Naive thymus-derived CD4-positive, alpha-beta T cell (primary cell): ENCODE results near the gene NKG7. TPM values are rescaled to one million over a fixed set of nuclear protein-coding genes. Genes with fewer than 3 reads are reported as not detected.

Experiments
- ATAC-seq: fragments of 150-1000 bp; cut with Tn5 transposase; 2 replicates; pipeline ENCODE4 v1.10.0; 2021; ENCODE audit warnings: mild to moderate bottlenecking, moderate library complexity
- CTCF ChIA-PET: fragments of 350-600 bp; sonication (Branson Sonifier 250); formaldehyde crosslinking; loops from one replicate; lab custom pipeline; 2021; ENCODE audit warnings: antibody characterized with exemption; lab: Charles Lee
- POLR2A ChIA-PET: fragments of 350-600 bp; sonication (Branson Sonifier 250); formaldehyde crosslinking; loops from one replicate; lab custom pipeline; 2021; ENCODE audit warnings: antibody characterized with exemption, inconsistent platforms; lab: Charles Lee
- DNase-seq, 9 donors: peaks; one replicate each; pipeline versions ENCODE4 v3.0.0 to v3.0.0-alpha.2; 2020 to 2022; ENCODE audit warnings: mixed read lengths in 1 of 9
- H3K27ac ChIP-seq: one replicate; pipeline ENCODE4 v1.7.0; 2013; ENCODE audit warnings: mild to moderate bottlenecking, low read depth, low read length, moderate library complexity
- H3K27me3 ChIP-seq, 2 donors: one replicate each; pipeline ENCODE4 v1.7.0; 2013; ENCODE audit warnings: low read length in 2 of 2, mild to moderate bottlenecking in 2 of 2, moderate library complexity in 2 of 2; ENCODE audit not compliant: control insufficient read depth in 2 of 2, insufficient read depth in 2 of 2
- H3K36me3 ChIP-seq, 3 experiments: 1 replicate in 2 of 3; 2 replicates in 1 of 3; pipeline ENCODE4 v1.7.0; 2013; ENCODE audit warnings: low read length in 3 of 3, mild to moderate bottlenecking in 3 of 3, moderate library complexity in 1 of 3; ENCODE audit not compliant: insufficient read depth in 3 of 3, control insufficient read depth in 2 of 3
- H3K4me1 ChIP-seq, 2 donors: one replicate each; pipeline ENCODE4 v1.7.0; 2013; ENCODE audit warnings: low read length in 2 of 2, mild to moderate bottlenecking in 2 of 2, moderate library complexity in 1 of 2; ENCODE audit not compliant: control insufficient read depth in 2 of 2, insufficient read depth in 2 of 2
- H3K4me3 ChIP-seq: 2 replicates; pipeline ENCODE4 v1.7.0; 2013; ENCODE audit warnings: mild to moderate bottlenecking, low read length
- H3K9me3 ChIP-seq, 3 experiments: 1 replicate in 2 of 3; 2 replicates in 1 of 3; pipeline ENCODE4 v1.7.0; 2013; ENCODE audit warnings: low read length in 3 of 3; ENCODE audit not compliant: control insufficient read depth in 2 of 3
- H3K27ac Mint-ChIP-seq, 9 donors: one replicate each; pipeline ENCODE4 v1.8.0; 2020 to 2022; ENCODE audit warnings: mixed read lengths in 9 of 9, mild to moderate bottlenecking in 8 of 9, moderate library complexity in 5 of 9, inconsistent platforms in 2 of 9
- H3K27me3 Mint-ChIP-seq, 5 donors: one replicate each; pipeline ENCODE4 v1.8.0; 2021 to 2022; ENCODE audit warnings: mixed read lengths in 5 of 5, mild to moderate bottlenecking in 1 of 5
- H3K36me3 Mint-ChIP-seq, 5 donors: one replicate each; pipeline ENCODE4 v1.8.0; 2020 to 2022; ENCODE audit warnings: mixed read lengths in 5 of 5, mild to moderate bottlenecking in 3 of 5, inconsistent platforms in 1 of 5
- H3K4me1 Mint-ChIP-seq, 7 donors: one replicate each; pipeline ENCODE4 v1.8.0; 2020 to 2022; ENCODE audit warnings: mixed read lengths in 7 of 7, mild to moderate bottlenecking in 3 of 7, inconsistent platforms in 1 of 7
- H3K4me3 Mint-ChIP-seq, 10 donors: one replicate each; pipeline ENCODE4 v1.8.0; 2020 to 2022; ENCODE audit warnings: mild to moderate bottlenecking in 10 of 10, mixed read lengths in 10 of 10, moderate library complexity in 6 of 10, inconsistent platforms in 2 of 10
- H3K9me3 Mint-ChIP-seq, 11 donors: one replicate each; pipeline ENCODE4 v1.8.0; 2020 to 2022; ENCODE audit warnings: mixed read lengths in 11 of 11, mild to moderate bottlenecking in 4 of 11, inconsistent platforms in 1 of 11, moderate library complexity in 1 of 11
- intact Hi-C, 2 donors: fragments of 100-400 bp; cut with micrococcal nuclease; formaldehyde crosslinking; loops; one replicate each; pipeline ENCODE4 v1.15.1; 2023
- polyA plus RNA-seq, 2 donors: library from polyadenylated mRNA; unstranded; fragments of 300-500 nt; fragmentation: Illumina TruSeq; gene quantifications; one replicate each; pipeline ENCODE4 v1.2.3, GENCODE V29; 2021
- total RNA-seq, 6 experiments: library from RNA in 5 of 6; stranded (reverse) in 5 of 6; gene quantifications; 1 replicate in 5 of 6; 2 replicates in 1 of 6; pipeline ENCODE4 v1.2.3 and lab custom pipeline; 2021 to 2026

NKG7 gene
- total and polyA plus RNA-seq, 7 experiments from 2014 or later, result 3.9 to 336 (median 9.8) TPM

GRCh38 chr19:51357952-51358351 lies 14.5 kb downstream of the NKG7 start:
- Mint-ChIP-seq H3K27me3 (no peaks in the 10 kb centered on the region), H3K4me3 (peak overlapping the region in 1 of 10 donors; percentile 58), H3K9me3 (no peaks in the 10 kb centered on the region), H3K4me1 (peaks cover 25 to 43% (median 35%) of the 10 kb centered on the region in 7 donors), H3K27ac (no peak overlapping the region), H3K36me3 (peaks cover 0 to 15% (median 0%) of the 10 kb centered on the region in 5 donors)
- DNase-seq (no peak), ATAC-seq (no peak)
- Histone ChIP-seq H3K36me3 (peaks cover 0 to 2% (median 0%) of the 10 kb centered on the region in 3 experiments), H3K9me3 (no peaks in the 10 kb centered on the region), H3K27me3 (no peaks in the 10 kb centered on the region), H3K4me1 (peaks cover 6 to 22% of the 10 kb centered on the region in 2 donors), H3K4me3 (no peak overlapping the region), H3K27ac (no peak overlapping the region)
- ChIA-PET CTCF (no interaction called here), POLR2A (no interaction called here)
- intact Hi-C loops, result no loop called here

DNA sequence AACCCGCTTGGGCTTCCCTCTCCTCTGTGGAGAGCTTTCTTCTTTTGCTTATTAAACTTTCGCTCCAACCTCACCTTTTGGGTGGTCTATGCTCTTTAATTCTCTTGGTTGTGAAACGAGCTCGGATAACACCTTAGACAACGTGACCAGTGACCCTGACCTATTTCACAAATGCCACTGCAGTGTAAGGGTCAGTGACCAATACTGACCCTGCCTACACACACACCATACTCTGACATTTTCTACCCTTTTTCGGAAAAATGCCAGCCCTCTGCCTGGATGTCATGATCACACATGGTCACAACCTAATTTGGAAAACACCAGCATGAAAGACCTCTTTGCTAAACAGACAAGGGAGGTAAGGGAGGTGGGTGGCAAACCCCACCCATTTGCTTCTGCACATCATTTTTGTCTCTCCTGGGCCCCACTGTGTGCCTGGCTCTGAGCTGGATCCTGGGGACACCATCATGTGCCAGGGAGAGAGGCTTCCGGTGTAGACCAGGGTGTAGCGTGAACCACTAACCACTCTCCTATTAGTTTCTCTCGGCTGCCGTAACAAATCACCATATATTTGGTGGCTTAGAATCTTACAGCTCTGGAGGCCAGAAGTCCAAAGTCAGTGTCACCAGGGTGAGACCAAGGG lies 16.2 kb downstream of the NKG7 start:
- H3K4me3 Mint-ChIP-seq, result peak overlapping the region in 1 of 10 donors; percentile 15
- peaks cover 21 to 31% (median 25%) of the 10 kb centered on the region in 7 donors for H3K4me1 Mint-ChIP-seq
- no peaks in the 10 kb centered on the region for H3K9me3 ChIP-seq
- H3K27me3 ChIP-seq, result no peaks in the 10 kb centered on the region
- intact Hi-C loops, result no loop called here
- H3K9me3 Mint-ChIP-seq, result peaks cover 0 to 2% (median 0%) of the 10 kb centered on the region in 11 donors
- peaks cover 0 to 14% of the 10 kb centered on the region in 2 donors for H3K4me1 ChIP-seq
- DNase-seq (no peak), ATAC-seq (no peak)
- no peak overlapping the region for H3K4me3 ChIP-seq
- no peak overlapping the region for H3K27ac ChIP-seq
- H3K27me3 Mint-ChIP-seq, result no peaks in the 10 kb centered on the region
- POLR2A ChIA-PET, result interaction anchor here (1.2 kb wide), 1 partner anchor 22 kb away, joined by 3 read pairs; no protein-coding TSS in a partner anchor
- peaks cover 0 to 13% (median 0%) of the 10 kb centered on the region in 3 experiments for H3K36me3 ChIP-seq
- peaks cover 7 to 17% (median 10%) of the 10 kb centered on the region in 5 donors for H3K36me3 Mint-ChIP-seq
- H3K27ac Mint-ChIP-seq, result peak overlapping the region in 5 of 9 donors; percentile 43 to 78 (median 59)
- CTCF ChIA-PET, result interaction anchor here (0.6 to 0.7 kb wide), 3 partner anchors 27 to 198 kb away, joined by 3 to 5 read pairs (median 3); no protein-coding TSS in a partner anchor

DNA sequence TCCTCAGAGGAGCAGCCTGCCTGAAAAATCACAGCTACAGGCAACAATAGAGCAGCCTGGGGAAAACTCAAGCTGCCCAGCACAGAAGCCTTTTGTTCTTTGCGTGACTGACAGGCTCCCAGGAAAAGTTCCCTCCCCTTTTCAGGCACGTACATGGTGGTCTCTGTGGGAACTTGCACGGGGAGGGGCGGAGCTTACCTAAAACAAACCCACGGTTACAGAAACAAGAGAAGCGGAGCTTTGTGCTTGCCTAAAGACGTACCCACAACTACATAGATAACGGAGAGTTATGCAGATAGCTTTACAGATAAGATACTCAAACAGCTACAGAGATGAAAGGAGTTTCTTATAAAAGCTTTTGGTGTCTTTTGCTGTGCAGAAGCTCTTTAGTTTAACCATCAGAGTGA lies 17.7 kb downstream of the NKG7 start:
- H3K9me3 Mint-ChIP-seq, result peaks cover 0 to 2% (median 0%) of the 10 kb centered on the region in 11 donors
- ChIA-PET POLR2A (interaction anchor here (0.8 kb wide), 1 partner anchor 11 kb away, joined by 3 read pairs; no protein-coding TSS in a partner anchor), CTCF (interaction anchor here (0.6 to 0.8 kb wide), 2 partner anchors 11 to 986 kb away, joined by 3 read pairs; partner anchors contain the start of gene ETFB)
- Histone ChIP-seq H3K27me3 (no peaks in the 10 kb centered on the region), H3K4me1 (peaks cover 0 to 14% of the 10 kb centered on the region in 2 donors), H3K9me3 (no peaks in the 10 kb centered on the region), H3K36me3 (peaks cover 0 to 28% (median 3%) of the 10 kb centered on the region in 3 experiments), H3K4me3 (no peak overlapping the region), H3K27ac (peak overlapping the region; percentile 50)
- H3K4me1 Mint-ChIP-seq, result peaks cover 21 to 31% (median 24%) of the 10 kb centered on the region in 7 donors
- H3K4me3 Mint-ChIP-seq, result peak overlapping the region; percentile 0 to 79 (median 69)
- peak overlapping the region; percentile 39 to 88 (median 78) for H3K27ac Mint-ChIP-seq
- ATAC-seq (peak; percentile 93), DNase-seq (peak in 7 of 9 donors; percentile 49 to 70 (median 58))
- peaks cover 7 to 22% (median 10%) of the 10 kb centered on the region in 5 donors for H3K36me3 Mint-ChIP-seq
- H3K27me3 Mint-ChIP-seq, result no peaks in the 10 kb centered on the region
- intact Hi-C loops, result no loop called here

DNA sequence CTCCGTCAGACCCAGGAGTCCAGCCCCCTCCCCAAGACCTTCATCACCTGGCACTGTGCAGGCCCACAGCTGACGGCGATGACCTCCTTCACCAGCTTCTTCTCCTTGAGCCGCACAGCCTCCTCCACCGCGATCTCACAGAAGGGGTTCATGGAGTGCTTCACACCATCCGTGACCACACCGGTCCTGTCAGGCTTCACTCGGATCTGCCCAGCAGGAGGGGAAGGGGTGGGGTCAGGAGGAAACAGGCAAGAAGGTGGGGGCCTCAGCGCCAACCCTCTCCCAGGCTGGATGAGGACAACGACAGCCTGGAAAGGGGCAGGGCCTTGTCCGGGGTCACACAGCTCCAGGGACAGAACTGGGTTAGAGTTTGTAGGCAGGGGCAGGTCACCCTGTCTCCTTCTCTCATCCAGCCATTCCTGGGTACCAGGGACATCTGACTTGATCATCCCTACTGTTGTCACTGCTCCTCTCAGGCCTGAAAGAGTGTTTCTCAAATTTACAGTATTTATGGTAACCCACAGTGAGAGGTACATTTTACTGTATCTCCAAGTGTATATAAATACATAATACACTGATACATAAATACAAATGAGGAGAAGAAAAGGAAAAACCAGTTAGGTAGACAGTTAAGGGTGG lies 18.2 kb downstream of the NKG7 start:
- peak overlapping the region; percentile 39 to 88 (median 78) for H3K27ac Mint-ChIP-seq
- no peak overlapping the region for H3K4me3 ChIP-seq
- POLR2A ChIA-PET, result interaction anchor here (0.8 kb wide), 1 partner anchor 11 kb away, joined by 3 read pairs; no protein-coding TSS in a partner anchor
- no peaks in the 10 kb centered on the region for H3K27me3 ChIP-seq
- no peaks in the 10 kb centered on the region for H3K9me3 ChIP-seq
- peaks cover 0 to 28% (median 3%) of the 10 kb centered on the region in 3 experiments for H3K36me3 ChIP-seq
- H3K4me1 ChIP-seq, result peaks cover 0 to 14% of the 10 kb centered on the region in 2 donors
- peak overlapping the region in 8 of 10 donors; percentile 9 to 79 (median 70) for H3K4me3 Mint-ChIP-seq
- peaks cover 0 to 2% (median 0%) of the 10 kb centered on the region in 11 donors for H3K9me3 Mint-ChIP-seq
- CTCF ChIA-PET, result interaction anchor here (0.6 kb wide), 1 partner anchor 985 kb away, joined by 3 read pairs; no protein-coding TSS in a partner anchor
- H3K4me1 Mint-ChIP-seq, result peaks cover 21 to 27% (median 24%) of the 10 kb centered on the region in 7 donors
- peak overlapping the region; percentile 50 for H3K27ac ChIP-seq
- H3K36me3 Mint-ChIP-seq, result peaks cover 7 to 23% (median 10%) of the 10 kb centered on the region in 5 donors
- DNase-seq, result no peak
- no peaks in the 10 kb centered on the region for H3K27me3 Mint-ChIP-seq
- no peak for ATAC-seq
- intact Hi-C loops, result no loop called here

DNA sequence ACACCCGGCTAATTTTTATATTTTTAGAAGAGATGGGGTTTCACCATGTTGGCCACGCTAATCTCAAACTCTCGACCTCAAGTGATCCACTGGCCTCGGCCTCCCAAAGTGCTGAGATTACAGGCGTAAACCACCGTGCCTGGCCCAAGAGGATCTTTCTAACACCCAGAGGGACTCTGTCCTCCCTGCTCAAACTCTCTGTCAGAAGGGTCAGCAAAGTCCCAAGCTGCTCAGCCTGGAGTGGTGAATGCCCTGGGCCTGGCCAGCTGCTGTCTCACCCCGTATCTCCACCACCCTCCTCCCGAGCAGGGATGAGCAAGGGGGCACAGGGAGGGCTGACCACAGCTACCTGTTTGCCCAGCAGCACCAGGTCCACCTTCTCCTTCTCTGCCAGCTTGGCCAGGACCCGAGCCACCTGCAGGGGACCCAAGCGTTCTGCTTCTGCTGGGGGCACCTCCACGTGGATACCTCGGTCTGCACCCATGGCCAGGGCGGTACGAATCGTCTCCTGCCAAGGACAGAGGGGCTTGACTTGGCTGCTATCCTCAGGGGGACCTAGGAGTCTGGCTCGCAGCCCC lies 19.6 kb downstream of the NKG7 start:
- Mint-ChIP-seq H3K4me1 (peaks cover 16 to 27% (median 24%) of the 10 kb centered on the region in 7 donors), H3K9me3 (peaks cover 0 to 2% (median 0%) of the 10 kb centered on the region in 11 donors), H3K27ac (no peak overlapping the region), H3K4me3 (no peak overlapping the region), H3K27me3 (no peaks in the 10 kb centered on the region), H3K36me3 (peaks cover 7 to 23% (median 10%) of the 10 kb centered on the region in 5 donors)
- peaks cover 0 to 28% (median 3%) of the 10 kb centered on the region in 3 experiments for H3K36me3 ChIP-seq
- H3K4me1 ChIP-seq, result peaks cover 0 to 14% of the 10 kb centered on the region in 2 donors
- POLR2A ChIA-PET, result no interaction called here
- no peak overlapping the region for H3K4me3 ChIP-seq
- no peaks in the 10 kb centered on the region for H3K9me3 ChIP-seq
- H3K27ac ChIP-seq, result no peak overlapping the region
- DNase-seq (no peak), ATAC-seq (no peak)
- CTCF ChIA-PET, result no interaction called here
- intact Hi-C loops, result no loop called here
- no peaks in the 10 kb centered on the region for H3K27me3 ChIP-seq

- H3K27ac Mint-ChIP-seq, result peak overlapping the region in 4 of 9 donors; percentile 15 to 41 (median 27)
- no peaks in the 10 kb centered on the region for H3K9me3 ChIP-seq
- peaks cover 16 to 23% (median 20%) of the 10 kb centered on the region in 7 donors for H3K4me1 Mint-ChIP-seq
- H3K4me1 ChIP-seq, result peaks cover 0 to 14% of the 10 kb centered on the region in 2 donors
- no peak overlapping the region for H3K4me3 Mint-ChIP-seq
- ATAC-seq (no peak), DNase-seq (no peak)
- ChIA-PET POLR2A (no interaction called here), CTCF (no interaction called here)
- no peaks in the 10 kb centered on the region for H3K27me3 ChIP-seq
- no peaks in the 10 kb centered on the region for H3K27me3 Mint-ChIP-seq
- intact Hi-C loops, result no loop called here
- no peak overlapping the region for H3K4me3 ChIP-seq
- H3K9me3 Mint-ChIP-seq, result peaks cover 0 to 2% (median 0%) of the 10 kb centered on the region in 11 donors
- H3K36me3 ChIP-seq, result peaks cover 0 to 38% (median 6%) of the 10 kb centered on the region in 3 experiments
- no peak overlapping the region for H3K27ac ChIP-seq
- peaks cover 7 to 32% (median 11%) of the 10 kb centered on the region in 5 donors for H3K36me3 Mint-ChIP-seq
Observed at GRCh38 chr19:51351266-51351990, 21.0 kb downstream of the NKG7 start.
